Gastrocnemius medialis (tissue), 4 donors: ENCODE data around the gene ARHGAP15. TPM values are rescaled to one million over a fixed set of nuclear protein-coding genes. Genes with fewer than 3 reads are reported as not detected.

Experiments used
- ATAC-seq, 2 donors: fragments of 150-250 bp; one replicate each; pipeline ENCODE4 v1.9.1; 2016
- DNase-seq, 2 donors: peaks; one replicate each; pipeline ENCODE4 v3.0.0-alpha.2; 2019
- H3K27ac ChIP-seq, 4 donors: fragments of 200-600 bp; sonication (generic); 1 replicate in 1 of 4; 2 replicates in 3 of 4; pipeline ENCODE4 v1.5.1; 2016 to 2018; ENCODE audit warnings: mild to moderate bottlenecking in 2 of 4, moderate library complexity in 1 of 4
- H3K27me3 ChIP-seq, 3 donors: fragments of 200-600 bp; sonication (generic) in 2 of 3; 1 replicate in 1 of 3; 2 replicates in 2 of 3; pipeline versions ENCODE4 v1.5.1 to v1.6.0; 2016 to 2019; ENCODE audit warnings: mild to moderate bottlenecking in 1 of 3, moderate library complexity in 1 of 3
- H3K36me3 ChIP-seq, 2 donors: fragments of 200-600 bp; sonication (generic) in 1 of 2; one replicate each; pipeline ENCODE4 v1.5.1; 2017 to 2018
- H3K4me1 ChIP-seq, 2 donors: fragments of 200-600 bp; sonication (generic) in 1 of 2; one replicate each; pipeline ENCODE4 v1.5.1; 2016 to 2017; ENCODE audit warnings: mild to moderate bottlenecking in 2 of 2
- H3K4me3 ChIP-seq, 4 donors: fragments of 200-600 bp; sonication (generic) in 3 of 4; 1 replicate in 1 of 4; 2 replicates in 3 of 4; pipeline ENCODE4 v1.5.1; 2016 to 2019; ENCODE audit warnings: mild to moderate bottlenecking in 2 of 4
- H3K9me3 ChIP-seq, 3 donors: fragments of 200-600 bp; sonication (generic) in 2 of 3; 1 replicate in 1 of 3; 2 replicates in 2 of 3; pipeline ENCODE4 v1.5.1; 2016 to 2019
- POLR2A ChIP-seq, 2 donors: fragments of 450-650 bp; IDR thresholded peaks; one replicate each; pipeline ENCODE4 v1.6.1; 2017; ENCODE audit warnings: antibody characterized with exemption in 2 of 2, mild to moderate bottlenecking in 2 of 2, moderate library complexity in 2 of 2
- in situ Hi-C, 4 donors: fragments of 200-750 bp; cut with MboI; loops; one replicate each; pipeline versions ENCODE4 v1.15.0 to v1.8.0; 2017; ENCODE audit warnings: low sequenced_read_pairs in 4 of 4
- intact Hi-C: fragments of 100-400 bp; cut with DNase I; formaldehyde crosslinking; loops from one replicate; pipeline ENCODE4 v1.15.1; 2023; ENCODE audit warnings: low total_unique reads
- total RNA-seq, 4 donors: library from RNA; depleted of rRNA; stranded (reverse); fragments of >200 nt; gene quantifications; one replicate each; pipeline versions ENCODE4 v1.1.0 to v1.2.3, GENCODE V29; 2016
- TF ChIP-seq, protein P1 (sequence below), 5 experiments: fragments of 450-650 bp in 3 of 5; fragments of 200-600 bp in 2 of 5; sonication (generic) in 2 of 5; IDR thresholded peaks in 4 of 5; conservative IDR thresholded peaks in 1 of 5; 1 replicate in 4 of 5; 2 replicates in 1 of 5; pipeline ENCODE4 v1.5.1; 2016 to 2019; ENCODE audit warnings: antibody characterized with exemption in 5 of 5, mild to moderate bottlenecking in 3 of 5, moderate library complexity in 3 of 5

ARHGAP15 gene
- total RNA-seq, 4 donors from 2014 or later: 1.2 to 3.2 (median 1.3) TPM; not detected in 1

DNA sequence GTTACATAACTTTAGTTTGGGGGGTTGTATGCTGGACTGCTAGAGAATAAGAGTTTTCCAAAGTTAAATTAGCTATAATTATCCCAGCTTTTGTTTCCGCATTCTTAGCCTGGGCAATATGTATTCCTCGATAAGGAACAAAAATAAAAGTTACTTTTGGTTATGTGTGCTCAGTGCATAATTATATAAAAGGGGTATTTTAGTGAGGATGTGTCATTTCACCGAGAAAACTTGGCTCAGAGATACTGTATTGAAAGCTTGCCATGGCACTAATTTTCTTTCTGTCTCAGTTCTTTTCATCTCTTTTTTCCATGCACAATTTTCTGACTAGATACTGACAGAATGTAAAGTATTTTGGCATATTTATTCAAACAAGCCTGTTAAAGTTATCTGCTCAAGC is 28.2 kb downstream of the ARHGAP15 start:
- DNase-seq (no peak), ATAC-seq (no peak)
- Histone ChIP-seq H3K36me3 (no peaks in the 10 kb centered on the region), H3K9me3 (no peaks in the 10 kb centered on the region), H3K4me1 (no peaks in the 10 kb centered on the region), H3K27me3 (no peaks in the 10 kb centered on the region), H3K27ac (no peak overlapping the region), H3K4me3 (no peak overlapping the region)
- TF ChIP-seq, protein P1, sequence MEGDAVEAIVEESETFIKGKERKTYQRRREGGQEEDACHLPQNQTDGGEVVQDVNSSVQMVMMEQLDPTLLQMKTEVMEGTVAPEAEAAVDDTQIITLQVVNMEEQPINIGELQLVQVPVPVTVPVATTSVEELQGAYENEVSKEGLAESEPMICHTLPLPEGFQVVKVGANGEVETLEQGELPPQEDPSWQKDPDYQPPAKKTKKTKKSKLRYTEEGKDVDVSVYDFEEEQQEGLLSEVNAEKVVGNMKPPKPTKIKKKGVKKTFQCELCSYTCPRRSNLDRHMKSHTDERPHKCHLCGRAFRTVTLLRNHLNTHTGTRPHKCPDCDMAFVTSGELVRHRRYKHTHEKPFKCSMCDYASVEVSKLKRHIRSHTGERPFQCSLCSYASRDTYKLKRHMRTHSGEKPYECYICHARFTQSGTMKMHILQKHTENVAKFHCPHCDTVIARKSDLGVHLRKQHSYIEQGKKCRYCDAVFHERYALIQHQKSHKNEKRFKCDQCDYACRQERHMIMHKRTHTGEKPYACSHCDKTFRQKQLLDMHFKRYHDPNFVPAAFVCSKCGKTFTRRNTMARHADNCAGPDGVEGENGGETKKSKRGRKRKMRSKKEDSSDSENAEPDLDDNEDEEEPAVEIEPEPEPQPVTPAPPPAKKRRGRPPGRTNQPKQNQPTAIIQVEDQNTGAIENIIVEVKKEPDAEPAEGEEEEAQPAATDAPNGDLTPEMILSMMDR (IDR thresholded peaks at IDR 0.05 in 4 of 5, conservative IDR thresholded peaks at IDR 0.05 in 1 of 5): no peak
- no peak for TF ChIP-seq POLR2A (IDR thresholded peaks at IDR 0.05)
- intact Hi-C loops (no loop called here), in situ Hi-C loops (no loop called here)

DNA sequence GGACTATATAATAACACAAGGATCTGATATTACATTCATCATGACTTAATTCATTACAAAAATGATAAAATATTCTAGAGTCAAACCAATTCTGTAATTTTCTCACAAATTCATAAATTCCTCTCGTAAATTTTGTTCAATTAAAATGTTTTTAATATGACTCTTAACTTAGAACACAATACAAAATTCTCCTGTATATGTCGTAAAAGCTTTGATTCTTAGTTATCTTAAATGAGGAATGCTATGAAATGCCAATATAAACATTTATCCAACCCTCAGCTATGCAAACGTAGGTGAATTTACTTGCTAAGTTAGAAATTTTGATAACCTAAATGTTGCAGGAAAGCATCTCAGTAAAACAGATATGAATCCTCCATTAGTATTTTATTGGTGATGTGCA is 28.9 kb downstream of the ARHGAP15 start:
- intact Hi-C loops (no loop called here), in situ Hi-C loops (no loop called here)
- Histone ChIP-seq H3K27me3 (no peaks in the 10 kb centered on the region), H3K4me1 (no peaks in the 10 kb centered on the region), H3K9me3 (no peaks in the 10 kb centered on the region), H3K27ac (no peak overlapping the region), H3K36me3 (no peaks in the 10 kb centered on the region), H3K4me3 (no peak overlapping the region)
- TF ChIP-seq, protein P1 (IDR thresholded peaks at IDR 0.05 in 4 of 5, conservative IDR thresholded peaks at IDR 0.05 in 1 of 5): no peak
- DNase-seq: no peak
- no peak for ATAC-seq

GRCh38 chr2:143158551-143159485 is 29.6 kb downstream of the ARHGAP15 start:
- no peaks in the 10 kb centered on the region for H3K36me3 ChIP-seq
- no peak for TF ChIP-seq POLR2A (IDR thresholded peaks at IDR 0.05)
- TF ChIP-seq, protein P1 (IDR thresholded peaks at IDR 0.05 in 4 of 5, conservative IDR thresholded peaks at IDR 0.05 in 1 of 5): no peak
- in situ Hi-C loops: no loop called here
- no peaks in the 10 kb centered on the region for H3K27me3 ChIP-seq
- intact Hi-C loops: no loop called here
- no peak for ATAC-seq
- H3K9me3 ChIP-seq: no peaks in the 10 kb centered on the region
- no peak overlapping the region for H3K27ac ChIP-seq
- H3K4me1 ChIP-seq: no peaks in the 10 kb centered on the region
- no peak overlapping the region for H3K4me3 ChIP-seq
- DNase-seq: no peak

GRCh38 chr2:143159486-143159840 is 30.2 kb downstream of the ARHGAP15 start:
- no peaks in the 10 kb centered on the region for H3K27me3 ChIP-seq
- intact Hi-C loops: no loop called here
- H3K4me1 ChIP-seq: no peaks in the 10 kb centered on the region
- TF ChIP-seq POLR2A (IDR thresholded peaks at IDR 0.05): no peak
- TF ChIP-seq, protein P1 (IDR thresholded peaks at IDR 0.05 in 4 of 5, conservative IDR thresholded peaks at IDR 0.05 in 1 of 5): no peak
- DNase-seq: no peak
- no peak overlapping the region for H3K4me3 ChIP-seq
- ATAC-seq: no peak
- no peaks in the 10 kb centered on the region for H3K36me3 ChIP-seq
- H3K27ac ChIP-seq: no peak overlapping the region
- in situ Hi-C loops: no loop called here
- H3K9me3 ChIP-seq: no peaks in the 10 kb centered on the region
